ENCODE measurements around the gene ITGA5. TPM values are rescaled to one million over a fixed set of nuclear protein-coding genes. Genes with fewer than 3 reads are reported as not detected.
A peak's percentile ranks its signal among the peaks of the same experiment; 100 is the strongest.

ITGA5 gene
- total RNA-seq, 4 donors from 2014 or later = 76.9 to 292 (median 118) TPM

DNA sequence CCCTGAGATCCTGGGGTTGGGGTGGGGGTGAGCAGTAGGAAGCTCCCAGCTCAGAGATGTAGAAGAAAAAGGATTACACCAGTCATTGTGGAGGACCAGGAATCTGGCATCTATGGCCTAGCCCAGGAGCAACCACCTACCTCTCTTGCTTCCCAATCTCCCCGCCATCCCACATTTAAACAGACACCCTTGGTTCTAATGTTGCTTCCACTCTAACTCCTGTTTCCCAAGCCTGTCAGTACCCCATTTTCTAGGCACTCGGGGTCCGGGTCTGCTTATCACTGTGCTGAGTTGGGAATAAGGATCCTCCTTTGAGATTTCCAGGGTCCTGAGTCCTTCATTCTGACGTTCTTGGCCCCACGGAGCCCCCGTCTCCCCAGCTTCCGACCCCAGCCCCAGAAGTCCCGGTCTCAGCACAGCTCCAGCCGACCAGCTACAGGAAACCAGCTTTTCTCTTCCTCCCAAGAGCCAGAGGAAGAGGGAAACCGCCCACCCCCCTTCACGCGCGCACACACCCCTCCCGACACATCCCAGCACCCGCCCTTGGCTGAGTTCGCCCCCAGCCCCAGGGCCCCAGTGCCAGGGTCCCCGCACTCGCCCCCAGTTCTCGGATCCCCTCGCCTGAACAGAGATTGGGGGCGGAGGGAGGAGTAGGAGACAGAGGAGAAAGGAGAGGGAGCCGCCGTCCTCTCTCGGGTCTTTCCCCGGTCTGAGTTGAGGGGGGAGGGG lies 1.2 kb downstream of the ITGA5 start:
- ATAC-seq (ENCODE audit: low FRiP score) (peak; percentile 7), DNase-seq (ENCODE audit: low spot score) (no peak)
- TF ChIP-seq, protein P1, sequence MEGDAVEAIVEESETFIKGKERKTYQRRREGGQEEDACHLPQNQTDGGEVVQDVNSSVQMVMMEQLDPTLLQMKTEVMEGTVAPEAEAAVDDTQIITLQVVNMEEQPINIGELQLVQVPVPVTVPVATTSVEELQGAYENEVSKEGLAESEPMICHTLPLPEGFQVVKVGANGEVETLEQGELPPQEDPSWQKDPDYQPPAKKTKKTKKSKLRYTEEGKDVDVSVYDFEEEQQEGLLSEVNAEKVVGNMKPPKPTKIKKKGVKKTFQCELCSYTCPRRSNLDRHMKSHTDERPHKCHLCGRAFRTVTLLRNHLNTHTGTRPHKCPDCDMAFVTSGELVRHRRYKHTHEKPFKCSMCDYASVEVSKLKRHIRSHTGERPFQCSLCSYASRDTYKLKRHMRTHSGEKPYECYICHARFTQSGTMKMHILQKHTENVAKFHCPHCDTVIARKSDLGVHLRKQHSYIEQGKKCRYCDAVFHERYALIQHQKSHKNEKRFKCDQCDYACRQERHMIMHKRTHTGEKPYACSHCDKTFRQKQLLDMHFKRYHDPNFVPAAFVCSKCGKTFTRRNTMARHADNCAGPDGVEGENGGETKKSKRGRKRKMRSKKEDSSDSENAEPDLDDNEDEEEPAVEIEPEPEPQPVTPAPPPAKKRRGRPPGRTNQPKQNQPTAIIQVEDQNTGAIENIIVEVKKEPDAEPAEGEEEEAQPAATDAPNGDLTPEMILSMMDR (IDR thresholded peaks at IDR 0.05) = no peak

DNA sequence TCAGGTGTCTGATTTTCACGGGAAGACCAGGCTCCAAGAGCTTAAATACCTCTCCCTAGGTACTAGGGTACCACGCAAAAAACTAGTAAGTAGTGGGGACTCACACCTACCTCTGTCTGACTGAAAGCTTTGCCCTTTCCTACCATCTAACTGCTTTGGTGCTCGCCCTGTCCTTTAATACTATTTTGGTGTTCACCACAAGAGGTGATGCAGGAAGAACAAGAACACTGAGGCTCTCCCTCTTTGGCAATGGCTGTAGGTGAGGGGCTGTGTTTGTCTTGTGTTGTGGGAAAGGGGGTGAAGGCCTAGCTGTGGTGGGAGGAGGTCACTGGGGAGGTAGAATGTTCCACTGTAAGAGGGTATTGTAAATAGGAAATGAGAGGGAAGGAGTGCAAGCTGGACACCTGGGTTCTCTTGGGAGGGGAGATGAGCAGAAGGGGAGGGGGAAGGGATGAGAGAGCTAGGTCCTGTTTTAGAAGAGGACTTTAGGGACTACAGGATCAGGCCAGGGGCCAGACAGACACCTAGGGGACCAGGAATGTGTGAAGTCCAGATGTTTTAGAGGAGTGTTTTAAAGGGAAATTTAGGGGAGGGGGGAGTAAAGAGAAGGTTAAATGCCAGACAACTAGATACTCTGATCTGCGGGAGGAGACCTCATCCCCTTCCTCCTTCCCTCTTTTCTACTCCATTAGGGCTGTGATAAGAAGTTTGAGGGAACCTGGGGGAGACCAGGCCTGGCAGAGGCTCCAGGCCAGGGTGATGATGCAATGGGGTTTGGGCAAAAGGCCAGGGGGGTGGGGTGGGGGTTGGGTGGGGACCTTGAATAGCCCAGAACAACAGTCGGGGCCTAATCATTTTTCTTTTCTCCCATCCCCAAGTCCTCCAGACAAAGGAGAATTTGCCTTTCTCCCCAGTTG lies 2.1 kb downstream of the ITGA5 start:
- ATAC-seq (ENCODE audit: low FRiP score) (no peak), DNase-seq (ENCODE audit: low spot score) (no peak)
- TF ChIP-seq, protein P1 (IDR thresholded peaks at IDR 0.05) = no peak

DNA sequence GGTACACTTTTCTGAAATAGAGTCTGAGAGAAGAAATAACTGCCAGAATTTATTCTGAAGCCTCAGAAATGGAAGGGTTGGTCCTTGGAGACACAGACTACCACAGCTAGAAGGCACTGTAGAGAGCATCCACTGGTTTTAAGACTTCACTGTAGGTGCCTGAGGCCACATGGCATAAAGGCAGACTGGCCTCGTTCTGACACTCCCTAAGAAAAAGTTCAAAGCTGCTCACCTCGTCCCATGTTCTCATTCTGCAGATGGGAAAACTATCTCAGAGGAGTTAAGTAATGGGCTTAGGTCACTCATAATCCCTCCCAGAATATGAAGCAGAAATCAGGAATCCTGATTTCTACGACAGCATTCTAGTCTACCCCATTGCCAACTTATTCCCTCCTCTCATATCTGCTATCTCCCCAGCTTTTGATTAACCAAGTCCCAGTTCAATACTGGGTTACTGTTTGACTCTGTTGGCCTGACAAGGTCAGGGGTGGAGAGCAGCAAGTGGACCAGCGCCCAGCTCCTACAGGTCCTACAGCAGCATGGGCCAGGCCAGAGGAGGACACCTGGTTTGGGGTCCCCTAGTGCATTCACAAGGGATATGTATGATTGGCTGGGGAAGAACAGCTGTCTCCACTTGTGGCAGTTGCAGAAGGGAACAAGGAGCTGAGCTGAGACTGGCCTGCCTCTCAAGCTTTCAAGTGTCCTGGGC lies 3.7 kb downstream of the ITGA5 start:
- TF ChIP-seq, protein P1 (IDR thresholded peaks at IDR 0.05) = no peak
- no peak for DNase-seq (ENCODE audit: low spot score)
- ATAC-seq (ENCODE audit: low FRiP score) = no peak

DNA sequence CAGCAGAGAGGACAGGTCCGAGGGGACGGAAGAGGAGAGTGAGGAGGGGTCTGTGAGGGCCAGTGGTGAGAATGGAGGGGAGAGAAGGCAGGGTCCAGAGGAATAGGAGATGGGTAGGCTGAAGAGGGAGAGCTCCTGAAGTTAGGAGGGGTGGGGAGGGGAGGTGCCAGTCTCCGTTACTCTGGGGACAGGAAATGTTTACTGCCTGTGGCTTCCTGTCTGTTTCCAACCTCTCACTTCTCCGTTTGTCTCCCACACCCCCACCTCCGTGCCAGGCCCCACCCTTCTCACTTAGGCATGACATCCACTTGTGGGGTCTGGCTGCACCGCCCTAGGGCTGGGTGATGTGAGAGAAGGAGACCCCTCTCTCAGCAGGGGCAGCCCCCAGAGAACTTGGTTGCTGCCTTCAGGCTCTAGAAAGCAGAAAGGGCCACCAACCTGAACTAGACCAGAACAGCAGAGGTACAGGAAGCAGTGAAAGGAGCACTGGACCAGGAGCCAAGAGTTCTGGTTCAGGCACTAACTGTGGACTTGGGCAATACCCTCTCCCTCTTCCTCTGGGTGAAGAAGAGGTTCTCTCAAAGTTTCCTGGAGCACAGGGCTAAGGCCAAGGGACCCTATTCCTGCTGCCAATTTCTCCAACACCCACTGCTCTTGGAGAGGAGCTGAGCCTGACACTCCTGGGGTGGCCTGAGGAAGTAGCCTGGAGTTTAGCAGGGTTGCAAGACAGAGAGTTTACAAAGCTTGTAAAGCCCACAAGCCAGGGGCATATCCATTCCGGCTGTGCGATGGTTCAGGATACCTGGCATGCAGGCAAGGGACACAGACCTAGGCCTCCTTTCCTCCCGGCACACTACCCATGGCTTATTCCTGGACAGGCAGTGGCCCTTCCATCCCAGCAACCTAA lies 5.5 kb downstream of the ITGA5 start:
- ATAC-seq (ENCODE audit: low FRiP score) (no peak), DNase-seq (ENCODE audit: low spot score) (no peak)
- TF ChIP-seq, protein P1 (IDR thresholded peaks at IDR 0.05) = no peak

DNA sequence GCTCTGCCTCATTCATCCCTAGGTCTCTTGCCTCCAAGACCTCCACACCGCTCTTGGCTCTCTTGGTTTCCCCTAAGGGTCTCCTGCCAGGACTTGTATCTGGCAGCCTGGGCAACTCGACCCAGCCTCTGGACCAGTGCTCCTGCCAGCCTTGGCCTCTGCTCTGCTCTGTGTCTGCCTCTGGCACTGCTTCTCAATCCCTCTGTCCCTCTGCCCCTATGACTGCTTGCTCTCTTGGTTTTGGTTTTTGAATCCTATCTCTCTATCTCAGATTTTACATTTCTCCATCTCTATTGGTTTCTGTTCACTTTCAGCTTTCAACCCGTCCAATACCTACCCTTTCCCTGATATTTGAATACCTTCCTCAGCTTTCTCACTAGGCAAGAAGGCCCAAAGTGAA lies 6.3 kb downstream of the ITGA5 start:
- TF ChIP-seq, protein P1 (IDR thresholded peaks at IDR 0.05) = no peak
- ATAC-seq (ENCODE audit: low FRiP score) (no peak), DNase-seq (ENCODE audit: low spot score) (no peak)

DNA sequence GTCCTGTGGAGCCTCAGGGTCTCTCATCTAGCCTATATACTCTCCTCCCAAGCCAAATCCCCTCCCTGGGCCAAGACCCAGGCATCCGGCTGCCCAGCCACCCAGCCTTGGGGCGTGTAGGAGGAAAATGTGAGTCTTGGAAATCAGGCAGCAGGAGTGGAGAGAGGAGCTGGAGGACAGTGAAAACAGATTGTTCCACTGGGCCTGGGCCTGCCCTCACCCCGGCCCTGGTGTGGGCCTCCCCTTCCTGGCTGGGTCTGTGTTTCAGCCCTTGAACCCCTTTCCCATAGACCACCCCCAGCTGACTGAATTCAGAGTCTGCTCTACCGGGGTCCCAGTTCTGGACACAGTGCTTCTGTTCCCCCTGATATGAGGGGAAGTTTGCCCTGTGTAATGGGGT lies 6.7 kb downstream of the ITGA5 start:
- TF ChIP-seq, protein P1 (IDR thresholded peaks at IDR 0.05) = no peak
- DNase-seq (ENCODE audit: low spot score) (no peak), ATAC-seq (ENCODE audit: low FRiP score) (no peak)

All from omental fat pad (tissue), 4 donors.